ENCODE results near the gene HS3ST6. TPM values are rescaled to one million over a fixed set of nuclear protein-coding genes. Genes with fewer than 3 reads are reported as not detected.

The HS3ST6 gene
- total RNA-seq, 1 experiment from 2014 or later = not detected

- TF ChIP-seq POLR2A (IDR thresholded peaks at IDR 0.05; ENCODE audit: borderline replicate concordance, extremely low read depth, insufficient read depth, insufficient read length) (no peak), ZFX (IDR thresholded peaks at IDR 0.05) (no peak)
Observed at GRCh38 chr16:1907226-1907860, 10.9 kb downstream of the HS3ST6 start (continued).

- Histone ChIP-seq H3K4me3 (replicated peaks in 1 of 2; ENCODE audit: low read depth in 1 of 2, low read length in 2 of 2) (no peak overlapping the region), H3K9ac (ENCODE audit: low read length) (no peak overlapping the region), H3K36me3 (ENCODE audit: control insufficient read depth in 1 of 2, insufficient read depth in 2 of 2, low read length in 2 of 2) (no peaks in the 10 kb centered on the region), H3K79me2 (ENCODE audit: insufficient read depth, low read length) (no peaks in the 10 kb centered on the region), H2AFZ (ENCODE audit: low read depth, low read length, poor library complexity, severe bottlenecking) (no peak overlapping the region), H3K9me2 (ENCODE audit: insufficient read depth) (no peaks in the 10 kb centered on the region), H3K27me3 (ENCODE audit: insufficient read depth, low read length) (no peaks in the 10 kb centered on the region), H3K27ac (ENCODE audit: low read depth, low read length) (no peak overlapping the region), H3K4me1 (ENCODE audit: control insufficient read depth in 1 of 2, insufficient read depth in 2 of 2, low read length in 2 of 2) (peaks cover 6 to 9% of the 10 kb centered on the region in 2 experiments; a peak in 3 of 4 replicates), H4K20me1 (ENCODE audit: insufficient read depth) (no peaks in the 10 kb centered on the region), H3K9me3 (ENCODE audit: control insufficient read depth in 1 of 2, insufficient read depth in 1 of 2, low read depth in 1 of 2, low read length in 2 of 2) (no peaks in the 10 kb centered on the region), H3K4me2 (ENCODE audit: low read length) (no peak overlapping the region)
- TF ChIP-seq FOSL1 (IDR thresholded peaks at IDR 0.05; ENCODE audit: low read depth) (no peak), CBX3 (IDR thresholded peaks at IDR 0.05; ENCODE audit: low read depth) (no peak), SIN3A (IDR thresholded peaks at IDR 0.05; ENCODE audit: low read depth) (no peak), RAD21 (IDR thresholded peaks at IDR 0.05; ENCODE audit: low read depth) (no peak), ZBTB33 (IDR thresholded peaks at IDR 0.05; ENCODE audit: extremely low read depth, insufficient replicate concordance, low read length) (no peak), MAX (IDR thresholded peaks at IDR 0.05) (no peak), EZH2 (IDR thresholded peaks at IDR 0.05) (no peak), EZH2phosphoT487 (IDR thresholded peaks at IDR 0.05; ENCODE audit: borderline replicate concordance) (no peak), ATF3 (IDR thresholded peaks at IDR 0.05) (no peak), REST (IDR thresholded peaks at IDR 0.05; ENCODE audit: low read depth) (no peak), CTCF (IDR thresholded peaks at IDR 0.05 in 2 of 3, conservative IDR thresholded peaks at IDR 0.05 in 1 of 3; ENCODE audit: borderline replicate concordance in 1 of 3, insufficient read depth in 1 of 3, low read depth in 2 of 3, low read length in 2 of 3) (no peak)
- no peak for ATAC-seq
- CTCF ChIA-PET = no interaction called here
- intact Hi-C loops (cut with micrococcal nuclease) = no loop called here
- RAD21 ChIA-PET (ENCODE audit: low non-redundant PET in 1 of 2, low total read pairs in 2 of 2, uncharacterized antibody in 2 of 2, unreplicated experiment in 2 of 2) = no interaction called here
- POLR2A ChIA-PET = no interaction called here
- no peak for DNase-seq (ENCODE audit: low read depth, low spot score)
- BruUV-seq (replicated peaks) = no TSS peak
Observed at GRCh38 chr16:1906846-1907165, 11.4 kb downstream of the HS3ST6 start.
